ENCODE data around the gene CA5A. TPM values are rescaled to one million over a fixed set of nuclear protein-coding genes. Genes with fewer than 3 reads are reported as not detected.

CA5A gene
- total and polyA plus RNA-seq, 2 of the 4 experiments (the other 2 are of a cell fraction): not detected

GRCh38 chr16:87950765-87951551, 14.6 kb upstream of the CA5A start, which contains the start of gene BANP:
Gene BANP, plus strand, starts transcription at chr16:87951434. Its CDS starts 23,682 bp downstream, at chr16:87975116.
- WGBS, 2 experiments (ENCODE audit: extremely low coverage in 2 of 2, insufficient read length in 1 of 2): 0% methylated on average over 36 of the region's 73 CpGs; no CpG with 5 or more reads in 1 of the 2 experiments
- intact Hi-C loops (cut with micrococcal nuclease) (loop anchor here (10.0 kb wide), 3 partner anchors 354 to 614 kb away; partner anchors contain the start of gene ZNF469), in situ Hi-C loops (cut with MboI; ENCODE audit: low sequenced_read_pairs) (no loop called here), dilution Hi-C loops (cut with HindIII; ENCODE audit: low sequenced_read_pairs, unreplicated experiment) (no loop called here)
- Histone ChIP-seq H3K27me3 (ENCODE audit: control insufficient read depth, insufficient read depth, low read length) (no peaks in the 10 kb centered on the region), H3K18ac (ENCODE audit: low read depth, low read length) (peak within 1 kb of the TSS; percentile 95), H3K27ac (ENCODE audit: insufficient read depth, low read length) (peak within 1 kb of the TSS; percentile 94), H3K4ac (ENCODE audit: low read depth, low read length) (peak within 1 kb of the TSS; percentile 100), H3K4me3 (ENCODE audit: insufficient read depth, low read depth, low read length) (peak within 1 kb of the TSS; percentile 74), H3K79me1 (ENCODE audit: low read depth in 1 of 2, low read length in 2 of 2) (peaks cover 22 to 40% of the 10 kb centered on the region in 2 experiments), H3K4me2 (ENCODE audit: low read depth, low read length) (peak within 1 kb of the TSS; percentile 75), H2BK20ac (ENCODE audit: low read depth, low read length) (peak within 1 kb of the TSS; percentile 99), H4K91ac (ENCODE audit: insufficient read depth, low read depth, low read length) (peak within 1 kb of the TSS; percentile 99), H3K23ac (ENCODE audit: low read depth, low read length) (peak within 1 kb of the TSS; percentile 97), H3K36me3 (ENCODE audit: control insufficient read depth, insufficient read depth, low read length) (peaks cover 1% of the 10 kb centered on the region), H4K8ac (ENCODE audit: low read depth in 2 of 2, low read length in 2 of 2) (peak within 1 kb of the TSS; percentile 73 to 100), H3K9me3 (ENCODE audit: control insufficient read depth, insufficient read depth, low read length) (no peaks in the 10 kb centered on the region), H2AK9ac (replicated peaks; ENCODE audit: low read depth, low read length, poor library complexity) (peak within 1 kb of the TSS; percentile 97), H3K9me1 (ENCODE audit: insufficient read depth, low read length) (peaks cover 10% of the 10 kb centered on the region), H2AK5ac (ENCODE audit: low read depth, low read length) (peak within 1 kb of the TSS; percentile 81), H2AFZ (replicated peaks; ENCODE audit: low read length, poor library complexity) (peak within 1 kb of the TSS; percentile 95), H3K56ac (ENCODE audit: extremely low read depth, insufficient read depth, low read length) (peak within 1 kb of the TSS; percentile 97), H2BK15ac (ENCODE audit: low read depth, low read length) (peak within 1 kb of the TSS; percentile 93; the same call in 2 of the 3 replicates), H3K9ac (ENCODE audit: low read depth, low read length) (peak within 1 kb of the TSS; percentile 98), H3K4me1 (ENCODE audit: control insufficient read depth, insufficient read depth, low read length) (peaks cover 11% of the 10 kb centered on the region), H2BK5ac (ENCODE audit: low read depth, low read length, poor library complexity, severe bottlenecking) (peak within 1 kb of the TSS; percentile 96), H4K5ac (ENCODE audit: low read depth, low read length) (peak within 1 kb of the TSS; percentile 93), H3K14ac (replicated peaks; ENCODE audit: low read depth, low read length) (peak within 1 kb of the TSS; percentile 100), H2BK120ac (ENCODE audit: low read depth, low read length) (peak within 1 kb of the TSS; percentile 100), H4K20me1 (ENCODE audit: insufficient read depth, low read length) (peaks cover 3% of the 10 kb centered on the region)
- BruUV-seq (replicated peaks): no TSS peak
- DNase-seq: peak; percentile 98
- CTCF ChIA-PET: no interaction called here
- peak; percentile 100 for TF ChIP-seq MAZ (IDR thresholded peaks at IDR 0.05; ENCODE audit: borderline replicate concordance, low read depth, low read length)
- no peak for TF ChIP-seq CHD1 (IDR thresholded peaks at IDR 0.05; ENCODE audit: low read depth, low read length)
- TF ChIP-seq SMC3 (IDR thresholded peaks at IDR 0.05; ENCODE audit: low read depth, low read length): no peak
- TF ChIP-seq, protein P1, sequence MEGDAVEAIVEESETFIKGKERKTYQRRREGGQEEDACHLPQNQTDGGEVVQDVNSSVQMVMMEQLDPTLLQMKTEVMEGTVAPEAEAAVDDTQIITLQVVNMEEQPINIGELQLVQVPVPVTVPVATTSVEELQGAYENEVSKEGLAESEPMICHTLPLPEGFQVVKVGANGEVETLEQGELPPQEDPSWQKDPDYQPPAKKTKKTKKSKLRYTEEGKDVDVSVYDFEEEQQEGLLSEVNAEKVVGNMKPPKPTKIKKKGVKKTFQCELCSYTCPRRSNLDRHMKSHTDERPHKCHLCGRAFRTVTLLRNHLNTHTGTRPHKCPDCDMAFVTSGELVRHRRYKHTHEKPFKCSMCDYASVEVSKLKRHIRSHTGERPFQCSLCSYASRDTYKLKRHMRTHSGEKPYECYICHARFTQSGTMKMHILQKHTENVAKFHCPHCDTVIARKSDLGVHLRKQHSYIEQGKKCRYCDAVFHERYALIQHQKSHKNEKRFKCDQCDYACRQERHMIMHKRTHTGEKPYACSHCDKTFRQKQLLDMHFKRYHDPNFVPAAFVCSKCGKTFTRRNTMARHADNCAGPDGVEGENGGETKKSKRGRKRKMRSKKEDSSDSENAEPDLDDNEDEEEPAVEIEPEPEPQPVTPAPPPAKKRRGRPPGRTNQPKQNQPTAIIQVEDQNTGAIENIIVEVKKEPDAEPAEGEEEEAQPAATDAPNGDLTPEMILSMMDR (conservative IDR thresholded peaks at IDR 0.05; ENCODE audit: low read depth, low read length): peak; percentile 24; the same call in 1 of the 2 replicates
- TF ChIP-seq RCOR1 (IDR thresholded peaks at IDR 0.05; ENCODE audit: insufficient replicate concordance, low read length): no peak
- 0 out of 2 replicates have a peak, but pooled peaks have one; percentile 1 for TF ChIP-seq RAD21 (IDR thresholded peaks at IDR 0.05; ENCODE audit: low read length)
- TF ChIP-seq MXI1 (IDR thresholded peaks at IDR 0.05; ENCODE audit: borderline replicate concordance, low read depth, low read length): peak; percentile 63; the same call in 1 of the 2 replicates
- POLR2A ChIA-PET (ENCODE audit: unreplicated experiment): no interaction called here
- peak; percentile 94 for ATAC-seq (ENCODE audit: low read depth)

Data from IMR-90 (cell line).